Mucosa of gallbladder (tissue), 1 donor: ENCODE data around the gene ATP1A1. TPM values are rescaled to one million over a fixed set of nuclear protein-coding genes. Genes with fewer than 3 reads are reported as not detected.

Experiments used
- DNase-seq: peaks from one replicate; pipeline ENCODE4 v3.0.0-alpha.2; 2020; ENCODE audit warnings: low spot score
- total RNA-seq: library from RNA; stranded (reverse); gene quantifications from one replicate; pipeline ENCODE4 v1.2.1, GENCODE V29; 2021
- donor health status: DM: no; HTN: no; CAD: no.

The ATP1A1 gene
- total RNA-seq, 1 donor from 2014 or later: 2,502 TPM

GRCh38 chr1:116345011-116345410, 28.0 kb upstream of the ATP1A1 start:
- no peak for DNase-seq

GRCh38 chr1:116345843-116346242, 27.2 kb upstream of the ATP1A1 start:
- DNase-seq: no peak

- no peak for DNase-seq
These were observed 25.9 kb upstream of the ATP1A1 start for GRCh38 chr1:116346943-116347673.

- no peak for DNase-seq
These were observed 25.3 kb upstream of the ATP1A1 start for GRCh38 chr1:116347696-116348095.

GRCh38 chr1:116350097-116350645, 22.9 kb upstream of the ATP1A1 start:
- no peak for DNase-seq

GRCh38 chr1:116351914-116352313, 21.1 kb upstream of the ATP1A1 start:
- no peak for DNase-seq

GRCh38 chr1:116352349-116352813, 20.7 kb upstream of the ATP1A1 start:
- no peak for DNase-seq

- DNase-seq: no peak
These were observed 19.9 kb upstream of the ATP1A1 start for GRCh38 chr1:116353155-116353554.

GRCh38 chr1:116356067-116356466, 17.0 kb upstream of the ATP1A1 start:
- no peak for DNase-seq

- no peak for DNase-seq
These were observed 16.4 kb upstream of the ATP1A1 start for GRCh38 chr1:116356673-116357072.

- DNase-seq: no peak
These were observed 15.6 kb upstream of the ATP1A1 start for GRCh38 chr1:116357487-116357886.

GRCh38 chr1:116359060-116359830, 13.8 kb upstream of the ATP1A1 start:
- no peak for DNase-seq

- no peak for DNase-seq
These were observed 13.2 kb upstream of the ATP1A1 start for GRCh38 chr1:116359871-116360270.

- DNase-seq: no peak
These were observed 12.4 kb upstream of the ATP1A1 start for GRCh38 chr1:116360429-116361173.

- DNase-seq: no peak
These were observed 11.4 kb upstream of the ATP1A1 start for GRCh38 chr1:116361648-116362047.

GRCh38 chr1:116362050-116362449, 11.0 kb upstream of the ATP1A1 start:
- DNase-seq: no peak

- DNase-seq: no peak
These were observed 7.7 kb upstream of the ATP1A1 start for GRCh38 chr1:116365353-116365780.

- no peak for DNase-seq
These were observed 7.2 kb upstream of the ATP1A1 start for GRCh38 chr1:116365857-116366256.

- no peak for DNase-seq
These were observed 5.6 kb upstream of the ATP1A1 start for GRCh38 chr1:116367256-116367945.

GRCh38 chr1:116368241-116368640, 4.8 kb upstream of the ATP1A1 start:
- DNase-seq: no peak

GRCh38 chr1:116370181-116370580, 2.9 kb upstream of the ATP1A1 start:
- no peak for DNase-seq
